Muscle layer of duodenum (tissue), 2 donors: ENCODE data around the gene MTFP1.
"Not testable (repeated sequence)": the region's sequence is repeated elsewhere in the genome, so short reads cannot be mapped to it uniquely, and the experiment has no call there.

Source experiments
- H3K27ac ChIP-seq: one replicate; pipeline ENCODE4 v1.7.0; 2013; ENCODE audit warnings: mild to moderate bottlenecking, low read length
- H3K27me3 ChIP-seq: one replicate; pipeline ENCODE4 v1.7.0; 2013; ENCODE audit warnings: low read depth, mild to moderate bottlenecking, control low read depth, low read length
- H3K36me3 ChIP-seq, 2 donors: one replicate each; pipeline ENCODE4 v1.7.0; 2013; ENCODE audit warnings: low read length in 2 of 2, control low read depth in 1 of 2, mild to moderate bottlenecking in 1 of 2; ENCODE audit not compliant: insufficient read depth in 2 of 2, control insufficient read depth in 1 of 2
- H3K4me1 ChIP-seq, 2 donors: one replicate each; pipeline ENCODE4 v1.7.0; 2013; ENCODE audit warnings: low read length in 2 of 2, mild to moderate bottlenecking in 2 of 2, control low read depth in 1 of 2, moderate library complexity in 1 of 2; ENCODE audit not compliant: insufficient read depth in 2 of 2, control insufficient read depth in 1 of 2
- H3K4me3 ChIP-seq, 2 donors: one replicate each; pipeline ENCODE4 v1.7.0; 2013; ENCODE audit warnings: low read length in 2 of 2, low read depth in 1 of 2, mild to moderate bottlenecking in 1 of 2
- H3K9me3 ChIP-seq, 2 donors: one replicate each; pipeline ENCODE4 v1.7.0; 2013; ENCODE audit warnings: low read length in 2 of 2, control low read depth in 1 of 2, mild to moderate bottlenecking in 1 of 2; ENCODE audit not compliant: control insufficient read depth in 1 of 2
- donor health status: healthy.

The MTFP1 gene

GRCh38 chr22:30460555-30460954 is 35.0 kb downstream of the MTFP1 start:
- not testable (repeated sequence) for H3K9me3 ChIP-seq, H3K4me1 ChIP-seq, H3K4me3 ChIP-seq, H3K36me3 ChIP-seq, H3K27me3 ChIP-seq, H3K27ac ChIP-seq

GRCh38 chr22:30469165-30469564 is 43.6 kb downstream of the MTFP1 start:
- Histone ChIP-seq H3K27me3 (peaks cover 5% of the 10 kb centered on the region), H3K4me3 (no peak overlapping the region)

GRCh38 chr22:30470655-30471054 is 45.1 kb downstream of the MTFP1 start:
- Histone ChIP-seq H3K4me3 (no peak overlapping the region), H3K36me3 (no peaks in the 10 kb centered on the region), H3K9me3 (no peaks in the 10 kb centered on the region), H3K27me3 (peaks cover 5% of the 10 kb centered on the region), H3K4me1 (no peaks in the 10 kb centered on the region), H3K27ac (no peak overlapping the region)

More at GRCh38 chr22:30469165-30469564, 43.6 kb downstream of the MTFP1 start:
- Histone ChIP-seq H3K9me3 (no peaks in the 10 kb centered on the region), H3K4me1 (no peaks in the 10 kb centered on the region), H3K36me3 (no peaks in the 10 kb centered on the region), H3K27ac (no peak overlapping the region)

GRCh38 chr22:30471616-30472318 is 46.2 kb downstream of the MTFP1 start, which contains the start of gene SEC14L3:
Gene SEC14L3, minus strand, starts transcription at chr22:30472017. Its CDS starts 59 bp downstream, at chr22:30471958.
- peaks cover 5% of the 10 kb centered on the region for H3K27me3 ChIP-seq
- no peak within 1 kb of the TSS for H3K4me3 ChIP-seq
- no peaks in the 10 kb centered on the region for H3K9me3 ChIP-seq
- H3K36me3 ChIP-seq, result no peaks in the 10 kb centered on the region
- no peak within 1 kb of the TSS for H3K27ac ChIP-seq
- no peaks in the 10 kb centered on the region for H3K4me1 ChIP-seq

- Histone ChIP-seq H3K36me3 (no peaks in the 10 kb centered on the region), H3K9me3 (no peaks in the 10 kb centered on the region), H3K27ac (no peak overlapping the region), H3K4me3 (no peak overlapping the region), H3K27me3 (peaks cover 5% of the 10 kb centered on the region), H3K4me1 (no peaks in the 10 kb centered on the region)
Measured at GRCh38 chr22:30472994-30473720, 47.6 kb downstream of the MTFP1 start.

- H3K4me1 ChIP-seq, result no peaks in the 10 kb centered on the region
- H3K27ac ChIP-seq, result no peak overlapping the region
- H3K9me3 ChIP-seq, result no peaks in the 10 kb centered on the region
- no peaks in the 10 kb centered on the region for H3K36me3 ChIP-seq
- H3K27me3 ChIP-seq, result no peaks in the 10 kb centered on the region
- no peak overlapping the region for H3K4me3 ChIP-seq
Measured at GRCh38 chr22:30474121-30474520, 48.6 kb downstream of the MTFP1 start.

- Histone ChIP-seq H3K36me3 (no peaks in the 10 kb centered on the region), H3K9me3 (no peaks in the 10 kb centered on the region), H3K27me3 (no peaks in the 10 kb centered on the region), H3K4me3 (no peak overlapping the region), H3K27ac (no peak overlapping the region), H3K4me1 (no peaks in the 10 kb centered on the region)
Measured at GRCh38 chr22:30474683-30475424, 49.3 kb downstream of the MTFP1 start.
